SU-DHL-6 (cell line): Measurements from ENCODE around the gene IGF2.

Source experiments
- H2AFZ ChIP-seq: fragments of 200-600 bp; sonication (generic); 2 replicates; pipeline ENCODE4 v1.6.1; 2014; ENCODE audit warnings: low read depth, mild to moderate bottlenecking, moderate library complexity, mixed read lengths, antibody characterized with exemption, low read length; ENCODE audit not compliant: severe bottlenecking
- H3F3A ChIP-seq: fragments of 200-600 bp; shearing (Covaris generic); 2 replicates; pipeline ENCODE4 v1.6.0; 2016; ENCODE audit warnings: antibody characterized with exemption, mild to moderate bottlenecking; ENCODE audit not compliant: insufficient read depth
- H3K27ac ChIP-seq: fragments of 200-600 bp; sonication (generic); 2 replicates; pipeline ENCODE4 v1.5.1; 2016; ENCODE audit warnings: low read depth, mild to moderate bottlenecking, low read length, moderate library complexity, mixed read lengths
- H3K27me3 ChIP-seq: fragments of 200-600 bp; sonication (generic), shearing (Covaris generic); 2 replicates; pipeline ENCODE4 v1.6.0; 2014; ENCODE audit warnings: mild to moderate bottlenecking, low read length
- H3K36me3 ChIP-seq: fragments of 200-600 bp; sonication (generic); 2 replicates; pipeline ENCODE4 v1.6.1; 2014; ENCODE audit warnings: mild to moderate bottlenecking, low read length, mixed read lengths
- H3K4me2 ChIP-seq: fragments of 300-600, 200-600 bp; shearing (Covaris generic), sonication (generic); 2 replicates; pipeline ENCODE4 v1.6.0; 2014; ENCODE audit warnings: low read length, low read depth, mild to moderate bottlenecking; ENCODE audit not compliant: poor library complexity, severe bottlenecking
- H3K4me3 ChIP-seq: fragments of 200-600 bp; sonication (generic); 2 replicates; pipeline ENCODE4 v1.5.1; 2014; ENCODE audit warnings: antibody characterized with exemption, low read length, mild to moderate bottlenecking, mixed read lengths; ENCODE audit not compliant: insufficient read depth, poor library complexity, severe bottlenecking
- H3K79me2 ChIP-seq: fragments of 200-600 bp; sonication (generic); 2 replicates; pipeline ENCODE4 v1.6.1; 2014; ENCODE audit warnings: mild to moderate bottlenecking, low read length, moderate library complexity; ENCODE audit not compliant: insufficient read depth
- H3K9ac ChIP-seq: fragments of 200-600 bp; sonication (generic); 2 replicates; pipeline ENCODE4 v1.7.0; 2014; ENCODE audit warnings: mild to moderate bottlenecking, low read length
- H3K9me2 ChIP-seq: fragments of 200-600 bp; sonication (generic); replicated peaks from 2 replicates; pipeline ENCODE4 v1.6.1; 2014; ENCODE audit warnings: low read length; ENCODE audit not compliant: insufficient read depth
- H3K9me3 ChIP-seq: fragments of 200-600 bp; sonication (generic); 2 replicates; pipeline ENCODE4 v1.6.1; 2014; ENCODE audit warnings: low read length, mixed read lengths; ENCODE audit not compliant: insufficient read depth
- H4K20me1 ChIP-seq: fragments of 200-600 bp; sonication (generic); 2 replicates; pipeline ENCODE4 v1.6.1; 2014; ENCODE audit warnings: low read depth, mild to moderate bottlenecking, antibody characterized with exemption, low read length, moderate library complexity, mixed read lengths
- CTCF ChIP-seq: fragments of 200-600 bp; sonication (generic); IDR thresholded peaks from one replicate; pipeline ENCODE4 v1.5.1; 2017; ENCODE audit warnings: antibody characterized with exemption, mild to moderate bottlenecking, low read length, moderate library complexity; ENCODE audit not compliant: insufficient read depth, poor library complexity, severe bottlenecking
- EZH2phosphoT487 ChIP-seq: fragments of 200-600 bp; sonication (generic), shearing (Covaris generic); conservative IDR thresholded peaks from 2 replicates; pipeline ENCODE4 v1.6.1; 2018; ENCODE audit warnings: mild to moderate bottlenecking, antibody characterized with exemption, low read length, moderate library complexity, mixed read lengths

IGF2 gene

GRCh38 chr11:2129308-2129698 lies 9.9 kb downstream of the IGF2 start:
- Histone ChIP-seq H3K9me3 (no peaks in the 10 kb centered on the region), H3K4me3 (no peak overlapping the region), H2AFZ (no peak overlapping the region), H3K27ac (no peak overlapping the region), H3K36me3 (no peaks in the 10 kb centered on the region), H3K27me3 (no peaks in the 10 kb centered on the region), H4K20me1 (no peaks in the 10 kb centered on the region), H3K79me2 (no peaks in the 10 kb centered on the region), H3K9ac (no peak overlapping the region), H3K4me2 (no peak overlapping the region), H3F3A (no peaks in the 10 kb centered on the region), H3K9me2 (no peaks in the 10 kb centered on the region)
- TF ChIP-seq CTCF (no peak), EZH2phosphoT487 (no peak)

GRCh38 chr11:2128511-2129307 lies 10.5 kb downstream of the IGF2 start:
- H3K79me2 ChIP-seq: no peaks in the 10 kb centered on the region
- H3K27me3 ChIP-seq: no peaks in the 10 kb centered on the region
- no peaks in the 10 kb centered on the region for H4K20me1 ChIP-seq
- no peak for TF ChIP-seq EZH2phosphoT487
- TF ChIP-seq CTCF: no peak
- no peaks in the 10 kb centered on the region for H3K9me3 ChIP-seq
- no peak overlapping the region for H3K27ac ChIP-seq
- H2AFZ ChIP-seq: no peak overlapping the region
- no peak overlapping the region for H3K4me3 ChIP-seq
- no peak overlapping the region for H3K9ac ChIP-seq
- no peaks in the 10 kb centered on the region for H3F3A ChIP-seq
- H3K36me3 ChIP-seq: no peaks in the 10 kb centered on the region
- H3K4me2 ChIP-seq: no peak overlapping the region
- no peaks in the 10 kb centered on the region for H3K9me2 ChIP-seq

DNA sequence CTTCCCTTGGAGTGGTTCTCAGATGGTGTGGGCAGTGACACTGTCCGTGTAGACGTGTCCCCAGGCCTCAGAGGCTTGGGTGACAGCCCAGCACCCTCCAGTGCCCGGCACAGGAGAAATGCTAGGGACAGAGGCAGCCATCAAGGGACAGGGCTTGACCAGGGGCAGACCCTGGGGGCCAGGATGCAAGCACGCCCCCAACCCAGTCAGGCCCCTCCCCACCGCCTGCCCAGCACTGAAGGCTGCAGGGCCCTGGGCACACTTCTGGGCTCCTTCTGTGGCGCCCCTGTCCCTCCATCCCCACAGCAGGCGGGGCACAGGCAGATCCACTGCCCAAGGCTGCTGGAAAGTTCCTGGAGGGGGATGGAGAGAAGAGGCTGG lies 11.1 kb downstream of the IGF2 start:
- Histone ChIP-seq H3K4me3 (no peak overlapping the region), H4K20me1 (no peaks in the 10 kb centered on the region), H3K9me3 (no peaks in the 10 kb centered on the region), H3K79me2 (no peaks in the 10 kb centered on the region), H3K9me2 (no peaks in the 10 kb centered on the region), H3K36me3 (no peaks in the 10 kb centered on the region), H3F3A (no peaks in the 10 kb centered on the region), H3K27ac (no peak overlapping the region), H3K4me2 (no peak overlapping the region), H3K27me3 (no peaks in the 10 kb centered on the region), H3K9ac (no peak overlapping the region), H2AFZ (no peak overlapping the region)
- no peak for TF ChIP-seq EZH2phosphoT487
- TF ChIP-seq CTCF: no peak
